ENCODE data around the gene SFTPA2.
"Not testable (repeated sequence)": the region's sequence is repeated elsewhere in the genome, so short reads cannot be mapped to it uniquely, and the experiment has no call there.

Gene SFTPA2

GRCh38 chr10:79509934-79510508, 50.2 kb downstream of the SFTPA2 start:
- DNase-seq (ENCODE audit: low spot score) = not testable (repeated sequence)

- not testable (repeated sequence) for DNase-seq (ENCODE audit: low spot score)
Measured at GRCh38 chr10:79509306-79509933, 50.8 kb downstream of the SFTPA2 start.

GRCh38 chr10:79508245-79508644, 52.0 kb downstream of the SFTPA2 start:
- not testable (repeated sequence) for DNase-seq (ENCODE audit: low spot score)

- DNase-seq (ENCODE audit: low spot score) = no peak
Measured at GRCh38 chr10:79507440-79508167, 52.6 kb downstream of the SFTPA2 start.
